Naive B cell (primary cell): Measurements from ENCODE around the gene PRR30. TPM values are rescaled to one million over a fixed set of nuclear protein-coding genes. Genes with fewer than 3 reads are reported as not detected.
"Not testable (repeated sequence)": the region's sequence is repeated elsewhere in the genome, so short reads cannot be mapped to it uniquely, and the experiment has no call there.

ENCODE experiments used
- ATAC-seq, 2 donors: fragments of 150-1000 bp; cut with Tn5 transposase; 2 replicates each; pipeline ENCODE4 v1.10.0; 2021; ENCODE audit warnings: low read depth in 2 of 2, mild to moderate bottlenecking in 2 of 2, moderate library complexity in 2 of 2
- DNase-seq: peaks from one replicate; pipeline ENCODE4 v3.0.0; 2022
- H3K27ac Mint-ChIP-seq, 6 donors: one replicate each; pipeline ENCODE4 v1.8.0; 2020 to 2022; ENCODE audit warnings: mild to moderate bottlenecking in 6 of 6, mixed read lengths in 6 of 6, moderate library complexity in 5 of 6, inconsistent platforms in 2 of 6
- H3K27me3 Mint-ChIP-seq, 3 donors: one replicate each; pipeline ENCODE4 v1.8.0; 2021 to 2022; ENCODE audit warnings: mixed read lengths in 3 of 3, mild to moderate bottlenecking in 1 of 3
- H3K36me3 Mint-ChIP-seq, 2 donors: one replicate each; pipeline ENCODE4 v1.8.0; 2020 to 2022; ENCODE audit warnings: mixed read lengths in 2 of 2, inconsistent platforms in 1 of 2, mild to moderate bottlenecking in 1 of 2
- H3K4me1 Mint-ChIP-seq, 3 donors: one replicate each; pipeline ENCODE4 v1.8.0; 2020 to 2022; ENCODE audit warnings: mixed read lengths in 3 of 3, inconsistent platforms in 1 of 3, mild to moderate bottlenecking in 1 of 3, moderate library complexity in 1 of 3
- H3K4me3 Mint-ChIP-seq, 8 donors: one replicate each; pipeline ENCODE4 v1.8.0; 2020 to 2022; ENCODE audit warnings: mild to moderate bottlenecking in 8 of 8, mixed read lengths in 8 of 8, moderate library complexity in 8 of 8, inconsistent platforms in 2 of 8
- H3K9me3 Mint-ChIP-seq, 7 donors: one replicate each; pipeline ENCODE4 v1.8.0; 2020 to 2022; ENCODE audit warnings: mixed read lengths in 7 of 7, mild to moderate bottlenecking in 5 of 7, inconsistent platforms in 2 of 7, moderate library complexity in 1 of 7
- polyA plus RNA-seq, 6 donors: library from polyadenylated mRNA; unstranded; fragments of 300-500 nt; fragmentation: Illumina TruSeq; gene quantifications; one replicate each; pipeline ENCODE4 v1.2.3, GENCODE V29; 2021; ENCODE audit warnings: low read depth in 6 of 6

Gene PRR30
- polyA plus RNA-seq, 6 donors from 2014 or later = not detected

DNA sequence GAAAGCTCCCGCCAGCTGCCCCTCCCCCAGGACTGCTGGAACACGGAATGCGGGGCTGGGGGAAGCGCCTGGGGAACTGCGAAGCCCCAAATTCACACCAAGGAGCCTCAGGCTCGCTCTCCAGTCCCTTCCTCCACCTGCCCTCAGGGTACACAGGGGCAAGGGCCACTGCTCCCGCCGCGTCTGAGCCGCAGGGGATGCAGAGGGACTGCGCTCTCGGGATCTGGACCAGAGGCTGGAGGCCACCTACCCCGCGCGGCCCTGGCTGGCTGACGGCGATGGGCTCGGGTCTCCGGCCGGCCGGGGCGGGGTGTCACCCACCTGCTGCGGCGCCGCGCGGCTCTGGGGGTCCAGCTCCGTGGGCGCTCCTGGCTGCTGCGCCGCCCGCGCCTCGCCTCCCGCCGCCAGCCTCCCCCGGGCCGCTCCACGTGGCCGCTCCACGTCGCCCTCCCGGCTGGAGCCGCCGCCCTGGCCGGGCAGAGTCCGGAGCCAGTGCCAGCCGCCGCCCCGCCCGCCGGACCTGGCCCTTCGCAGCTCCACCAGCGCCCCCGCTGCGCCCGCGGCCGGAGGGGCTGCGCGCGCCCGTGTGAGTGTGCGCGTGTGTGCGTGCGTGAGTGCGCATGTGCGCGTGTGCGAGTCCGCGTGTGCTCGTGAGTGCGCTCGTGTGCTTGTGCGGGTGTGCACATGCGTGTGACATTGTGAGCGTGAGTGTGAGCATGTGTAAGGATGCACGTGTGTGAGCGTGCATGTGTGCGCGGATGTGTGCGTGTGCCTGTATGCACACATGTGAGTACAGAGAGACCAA lies 20.5 kb downstream of the PRR30 start, which contains the start of gene CGREF1:
Gene CGREF1 (minus strand): TSS at position 604 of the 805 bp plus-strand sequence. CDS start 14,762 bp downstream, outside the sequence.
- peak within 1 kb of the TSS in 1 of 6 donors; percentile 42 for H3K27ac Mint-ChIP-seq
- no peaks in the 10 kb centered on the region for H3K36me3 Mint-ChIP-seq
- H3K9me3 Mint-ChIP-seq = peaks cover 0 to 3% (median 0%) of the 10 kb centered on the region in 7 donors
- ATAC-seq = peak; percentile 9 to 17
- no peak for DNase-seq
- H3K4me1 Mint-ChIP-seq = peaks cover 4 to 17% (median 8%) of the 10 kb centered on the region in 3 donors
- H3K4me3 Mint-ChIP-seq = peak within 1 kb of the TSS; percentile 29 to 87 (median 74)
- peaks cover 16 to 53% (median 35%) of the 10 kb centered on the region in 3 donors for H3K27me3 Mint-ChIP-seq

DNA sequence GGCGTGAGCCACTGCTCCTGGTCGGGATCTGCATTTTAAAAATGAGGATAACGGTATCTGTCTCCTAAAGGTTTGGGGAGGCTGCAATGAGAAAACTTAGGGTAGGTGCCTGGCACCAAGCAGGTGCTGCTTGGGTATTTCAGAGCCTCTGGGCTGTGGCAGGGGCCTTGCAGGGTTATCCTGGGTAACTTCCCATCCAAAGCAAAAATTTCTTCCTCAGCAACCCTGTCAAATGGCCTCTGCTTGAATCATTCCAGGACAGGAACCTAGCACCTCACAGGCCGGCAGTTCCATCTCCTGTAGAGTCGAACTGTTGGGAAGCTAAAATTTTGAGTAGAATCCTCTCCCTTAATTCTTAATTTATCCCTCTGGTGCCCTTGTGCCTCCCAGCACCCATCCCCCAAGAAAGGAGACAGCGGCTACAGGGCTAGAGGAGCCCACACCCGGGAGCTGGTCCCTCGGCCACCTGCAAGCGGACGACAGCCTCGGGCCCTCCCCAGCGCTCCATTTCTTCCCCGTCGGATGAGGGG lies 21.1 kb downstream of the PRR30 start:
- Mint-ChIP-seq H3K36me3 (no peaks in the 10 kb centered on the region), H3K9me3 (peaks cover 0 to 3% (median 0%) of the 10 kb centered on the region in 7 donors), H3K4me3 (peak overlapping the region in 5 of 8 donors; percentile 28 to 61 (median 35)), H3K4me1 (peaks cover 2 to 13% (median 3%) of the 10 kb centered on the region in 3 donors), H3K27me3 (peaks cover 16 to 53% (median 35%) of the 10 kb centered on the region in 3 donors), H3K27ac (no peak overlapping the region)
- ATAC-seq (no peak), DNase-seq (no peak)

GRCh38 chr2:27115519-27115918 lies 23.7 kb downstream of the PRR30 start:
- Mint-ChIP-seq H3K27me3 (peaks cover 12 to 40% (median 18%) of the 10 kb centered on the region in 3 donors), H3K36me3 (no peaks in the 10 kb centered on the region), H3K4me3 (peak overlapping the region in 1 of 8 donors; percentile 15), H3K9me3 (peaks cover 0 to 3% (median 0%) of the 10 kb centered on the region in 7 donors), H3K4me1 (peaks cover 0 to 8% (median 0%) of the 10 kb centered on the region in 3 donors), H3K27ac (no peak overlapping the region)
- DNase-seq = no peak
- ATAC-seq = no peak

DNA sequence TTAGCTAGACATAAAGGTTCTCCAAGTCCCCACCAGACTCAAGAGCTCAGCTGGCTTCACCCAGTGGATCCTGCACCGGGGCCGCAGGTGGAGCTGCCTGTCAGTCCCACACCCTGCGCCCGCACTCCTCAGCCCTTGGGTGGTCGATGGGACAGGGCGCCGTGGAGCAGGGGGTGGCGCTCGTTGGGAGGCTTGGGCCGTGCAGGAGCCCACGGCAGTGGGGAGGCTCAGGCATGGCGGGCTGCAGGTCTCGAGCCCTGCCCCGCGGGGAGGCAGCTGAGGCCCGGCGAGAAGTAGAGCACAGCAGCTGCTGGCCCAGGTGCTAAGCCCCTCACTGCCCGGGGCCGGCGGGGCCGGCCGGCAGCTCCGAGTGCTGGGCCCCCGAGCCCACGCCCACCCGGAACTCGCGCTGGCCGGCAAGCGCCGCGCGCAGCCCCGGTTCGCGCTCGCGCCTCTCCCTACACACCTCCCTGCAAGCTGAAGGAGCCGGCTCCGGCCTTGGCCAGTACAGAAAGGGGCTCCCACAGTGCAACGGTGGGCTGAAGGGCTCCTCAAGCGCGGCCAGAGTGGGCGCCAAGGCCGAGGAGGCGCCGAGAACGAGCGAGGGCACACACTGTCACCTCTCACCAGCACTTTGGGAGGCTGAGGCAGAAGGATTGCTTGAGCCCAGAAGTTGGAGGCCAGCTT lies 27.7 kb downstream of the PRR30 start:
- not testable (repeated sequence) for ATAC-seq, H3K9me3 Mint-ChIP-seq, H3K27me3 Mint-ChIP-seq, H3K27ac Mint-ChIP-seq, H3K4me3 Mint-ChIP-seq, H3K36me3 Mint-ChIP-seq, H3K4me1 Mint-ChIP-seq, DNase-seq

DNA sequence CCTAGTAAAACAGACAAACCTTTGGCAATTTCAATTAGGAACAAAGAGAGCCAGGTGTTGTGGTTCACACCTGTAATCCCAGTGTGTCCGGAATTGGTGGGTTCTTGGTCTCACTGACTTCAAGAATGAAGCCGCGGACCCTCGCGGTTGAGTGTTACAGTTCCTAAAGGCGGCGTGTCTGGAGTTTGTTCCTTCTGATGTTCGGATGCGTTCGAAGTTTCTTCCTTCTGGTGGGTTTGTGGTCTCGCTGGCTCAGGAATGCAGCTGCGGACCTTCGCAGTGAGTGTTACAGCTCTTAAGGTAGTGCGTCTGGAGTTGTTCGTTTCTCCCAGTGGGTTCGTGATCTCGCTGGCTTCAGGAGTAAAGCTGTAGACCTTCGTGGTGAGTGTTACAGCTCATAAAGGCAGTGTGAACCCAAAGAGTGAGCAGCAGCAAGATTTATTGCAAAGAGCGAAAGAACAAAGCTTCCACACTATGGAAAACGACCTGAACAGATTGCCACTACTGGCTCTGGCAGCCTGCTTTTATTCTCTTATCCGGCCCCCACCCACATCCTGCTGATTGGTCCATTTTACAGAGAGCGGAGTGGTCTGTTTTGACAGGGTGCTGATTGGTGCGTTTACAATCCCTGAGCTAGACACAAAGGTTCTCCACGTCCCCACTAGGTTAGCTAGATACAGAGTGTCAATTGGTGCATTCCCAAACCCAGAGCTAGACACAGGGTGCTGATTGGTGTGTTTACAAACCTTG lies 28.4 kb downstream of the PRR30 start:
- H3K36me3 Mint-ChIP-seq, H3K9me3 Mint-ChIP-seq, H3K4me3 Mint-ChIP-seq, H3K27me3 Mint-ChIP-seq, ATAC-seq, H3K4me1 Mint-ChIP-seq, DNase-seq: not testable (repeated sequence)
- peak overlapping the region in 1 of 6 donors; percentile 2 for H3K27ac Mint-ChIP-seq

GRCh38 chr2:27109083-27109482 lies 30.1 kb downstream of the PRR30 start:
- Mint-ChIP-seq H3K27me3 (peaks cover 3 to 8% (median 6%) of the 10 kb centered on the region in 3 donors), H3K4me3 (no peak overlapping the region), H3K4me1 (no peaks in the 10 kb centered on the region), H3K9me3 (no peaks in the 10 kb centered on the region), H3K27ac (no peak overlapping the region), H3K36me3 (no peaks in the 10 kb centered on the region)
- DNase-seq (no peak), ATAC-seq (no peak)

DNA sequence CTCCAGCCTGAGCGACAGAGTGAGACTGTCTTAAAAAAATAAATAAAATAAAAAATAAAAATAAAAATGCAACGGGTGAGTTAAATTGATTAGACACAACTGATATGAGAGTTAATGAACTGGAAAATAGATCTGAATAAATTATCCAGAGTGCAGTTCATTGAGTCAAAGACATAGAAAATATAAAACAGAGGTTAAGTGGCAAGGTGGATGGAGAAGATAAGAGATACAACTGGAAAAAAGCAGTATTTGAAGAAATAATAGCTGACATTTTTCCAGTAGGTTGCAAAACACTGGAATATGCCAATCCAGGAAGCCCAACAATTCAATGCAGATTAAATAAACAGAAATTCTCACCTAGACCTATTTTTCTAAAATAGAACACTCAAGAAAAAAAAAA lies 31.0 kb downstream of the PRR30 start:
- peaks cover 5 to 8% (median 6%) of the 10 kb centered on the region in 3 donors for H3K27me3 Mint-ChIP-seq

DNA sequence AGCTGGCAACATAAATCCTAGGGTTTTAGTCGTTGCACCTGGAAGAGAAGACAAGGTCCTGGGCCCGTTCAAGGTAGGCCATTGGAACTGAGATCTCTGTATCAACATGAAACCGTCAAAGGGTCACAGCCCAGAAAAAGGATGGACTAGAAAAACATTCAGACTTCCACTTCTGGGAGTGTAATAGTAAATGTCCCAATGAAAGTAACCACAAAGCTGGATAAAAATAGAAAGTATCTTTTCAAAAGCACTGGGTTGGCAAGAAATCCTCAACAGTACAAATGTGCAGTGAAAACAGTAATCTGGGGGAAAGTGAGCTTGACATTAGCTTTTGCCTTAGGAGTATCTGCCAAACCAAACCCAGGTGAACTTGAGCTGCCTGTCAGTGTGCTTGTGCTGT lies 33.2 kb downstream of the PRR30 start:
- Mint-ChIP-seq H3K4me3 (no peak overlapping the region), H3K27me3 (peaks cover 5 to 8% (median 6%) of the 10 kb centered on the region in 3 donors), H3K27ac (peak overlapping the region in 1 of 6 donors; percentile 14), H3K36me3 (no peaks in the 10 kb centered on the region), H3K9me3 (no peaks in the 10 kb centered on the region), H3K4me1 (no peaks in the 10 kb centered on the region)
- no peak for DNase-seq
- ATAC-seq = no peak

More for the DNA sequence above, 31.0 kb downstream of the PRR30 start:
- no peak overlapping the region for H3K27ac Mint-ChIP-seq
- ATAC-seq = no peak
- H3K9me3 Mint-ChIP-seq = no peaks in the 10 kb centered on the region
- no peak for DNase-seq
- H3K4me3 Mint-ChIP-seq = no peak overlapping the region
- H3K36me3 Mint-ChIP-seq = no peaks in the 10 kb centered on the region
- H3K4me1 Mint-ChIP-seq = no peaks in the 10 kb centered on the region

DNA sequence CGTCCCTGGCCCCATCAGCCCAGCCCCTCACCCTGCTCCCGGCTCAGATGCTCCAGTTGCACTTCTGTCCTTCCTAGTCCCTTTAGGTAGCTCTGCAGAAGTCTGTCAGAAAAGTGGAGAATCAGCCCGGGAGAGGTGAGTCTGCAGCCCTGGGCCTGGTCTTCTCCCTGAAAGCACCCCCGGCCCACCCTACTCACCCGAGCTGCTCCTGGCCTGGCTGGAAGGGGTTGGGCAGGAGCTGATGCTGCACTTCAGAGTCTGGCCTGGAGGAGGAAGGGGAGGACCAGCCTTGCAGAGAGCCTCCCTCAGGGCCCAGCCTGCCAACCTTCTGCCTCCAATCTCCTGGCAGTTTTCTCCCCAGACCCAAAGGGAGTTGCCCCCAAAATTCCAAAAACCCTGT lies 36.9 kb downstream of the PRR30 start:
- H3K9me3 Mint-ChIP-seq = no peaks in the 10 kb centered on the region
- peaks cover 5 to 8% (median 6%) of the 10 kb centered on the region in 3 donors for H3K27me3 Mint-ChIP-seq
- no peaks in the 10 kb centered on the region for H3K4me1 Mint-ChIP-seq
- no peak for DNase-seq
- no peak overlapping the region for H3K27ac Mint-ChIP-seq
- H3K4me3 Mint-ChIP-seq = no peak overlapping the region
- peaks cover 0 to 3% of the 10 kb centered on the region in 2 donors for H3K36me3 Mint-ChIP-seq
- ATAC-seq = no peak

- peaks cover 0 to 3% of the 10 kb centered on the region in 2 donors for H3K36me3 Mint-ChIP-seq
- peaks cover 5 to 6% (median 5%) of the 10 kb centered on the region in 3 donors for H3K27me3 Mint-ChIP-seq
- no peak overlapping the region for H3K4me3 Mint-ChIP-seq
- no peak for ATAC-seq
- no peak overlapping the region for H3K27ac Mint-ChIP-seq
- no peak for DNase-seq
- no peaks in the 10 kb centered on the region for H3K9me3 Mint-ChIP-seq
- H3K4me1 Mint-ChIP-seq = peaks cover 14 to 17% (median 15%) of the 10 kb centered on the region in 3 donors
These were observed 39.2 kb downstream of the PRR30 start for GRCh38 chr2:27100036-27100435.

GRCh38 chr2:27099334-27099955 lies 39.8 kb downstream of the PRR30 start:
- Mint-ChIP-seq H3K4me3 (no peak overlapping the region), H3K27me3 (peaks cover 3 to 5% (median 4%) of the 10 kb centered on the region in 3 donors), H3K27ac (no peak overlapping the region), H3K36me3 (peaks cover 0 to 3% of the 10 kb centered on the region in 2 donors), H3K4me1 (peaks cover 14 to 17% (median 15%) of the 10 kb centered on the region in 3 donors), H3K9me3 (no peaks in the 10 kb centered on the region)
- ATAC-seq (no peak), DNase-seq (no peak)

- Mint-ChIP-seq H3K9me3 (no peaks in the 10 kb centered on the region), H3K27ac (no peak overlapping the region), H3K36me3 (peaks cover 0 to 3% of the 10 kb centered on the region in 2 donors)
These were observed 41.9 kb downstream of the PRR30 start for GRCh38 chr2:27097341-27097740.

More at GRCh38 chr2:27097341-27097740, 41.9 kb downstream of the PRR30 start:
- peak overlapping the region in 1 of 8 donors; percentile 12 for H3K4me3 Mint-ChIP-seq
- no peak for DNase-seq
- peaks cover 14 to 17% (median 15%) of the 10 kb centered on the region in 3 donors for H3K4me1 Mint-ChIP-seq
- no peak for ATAC-seq
- H3K27me3 Mint-ChIP-seq = no peaks in the 10 kb centered on the region
